Measurements from ENCODE around the gene YPEL3. TPM values are rescaled to one million over a fixed set of nuclear protein-coding genes. Genes with fewer than 3 reads are reported as not detected.

Gene YPEL3
- total and polyA plus RNA-seq, 2 of the 8 experiments (the other 6 are each of a cell fraction or from before 2014, with no cell fraction given): 40.3 to 53.3 TPM

- no peak for FAIRE-seq
- peak overlapping the region; percentile 79 to 85 (median 80) for H3K9ac ChIP-seq (replicated peaks in 1 of 4; ENCODE audit: extremely low read depth in 1 of 4, low read depth in 3 of 4, low read length in 3 of 4)
- TF ChIP-seq ASH2L (IDR thresholded peaks at IDR 0.05; ENCODE audit: low read length) (peak; percentile 11), EGR1 (IDR thresholded peaks at IDR 0.05; ENCODE audit: borderline replicate concordance, low read depth, low read length) (no peak), E2F6 (IDR thresholded peaks at IDR 0.05) (no peak), SP1 (IDR thresholded peaks at IDR 0.05; ENCODE audit: low read depth, low read length) (no peak), HDAC2 (IDR thresholded peaks at IDR 0.05; ENCODE audit: borderline replicate concordance in 1 of 2, low read depth in 2 of 2, low read length in 2 of 2) (no peak; a peak in 1 of 4 replicates), SRF (IDR thresholded peaks at IDR 0.05; ENCODE audit: low read depth, low read length) (no peak), RXRA (IDR thresholded peaks at IDR 0.05; ENCODE audit: insufficient read depth, low read depth, low read length) (no peak), KDM4A (IDR thresholded peaks at IDR 0.05; ENCODE audit: low read depth, low read length, severe bottlenecking) (peak; percentile 32), SIN3A (conservative IDR thresholded peaks at IDR 0.05 in 1 of 2, IDR thresholded peaks at IDR 0.05 in 1 of 2; ENCODE audit: low read depth in 1 of 2, low read length in 2 of 2) (peak; percentile 16 to 73; a peak in 1 of 4 replicates), TBP (IDR thresholded peaks at IDR 0.05; ENCODE audit: low read depth, low read length) (no peak), BCL11A (IDR thresholded peaks at IDR 0.05; ENCODE audit: low read depth in 2 of 2, low read length in 2 of 2) (no peak)
Measured at GRCh38 chr16:30076276-30076791, 19.7 kb downstream of the YPEL3 start.

More at GRCh38 chr16:30076276-30076791, 19.7 kb downstream of the YPEL3 start:
- Histone ChIP-seq H4K20me1 (replicated peaks in 1 of 2; ENCODE audit: control insufficient read depth in 1 of 2, insufficient read depth in 2 of 2, low read length in 2 of 2) (peaks cover 12 to 25% of the 10 kb centered on the region in 2 experiments), H3K9me3 (ENCODE audit: insufficient read depth in 2 of 2, low read depth in 1 of 2, low read length in 1 of 2) (no peaks in the 10 kb centered on the region), H3K36me3 (ENCODE audit: control insufficient read depth in 2 of 4, insufficient read depth in 4 of 4, low read length in 3 of 4) (peaks cover 12 to 40% (median 22%) of the 10 kb centered on the region in 4 experiments; a peak in 5 of 8 replicates), H2BK15ac (ENCODE audit: low read length) (no peak overlapping the region), H2AK5ac (ENCODE audit: low read depth, low read length) (no peak overlapping the region), H3K4me2 (ENCODE audit: insufficient read depth in 1 of 2, low read depth in 2 of 2, low read length in 2 of 2) (peak overlapping the region; percentile 82 to 89), H4K91ac (replicated peaks; ENCODE audit: insufficient read length, low read length) (no peak overlapping the region), H3K14ac (ENCODE audit: insufficient read length) (no peak overlapping the region), H3K27me3 (replicated peaks in 1 of 4; ENCODE audit: control insufficient read depth in 3 of 4, extremely low read depth in 1 of 4, insufficient read depth in 3 of 4, low read length in 3 of 4) (no peaks in the 10 kb centered on the region), H2BK20ac (ENCODE audit: low read length) (no peak overlapping the region), H2BK12ac (ENCODE audit: low read depth, low read length) (no peak overlapping the region), H2BK5ac (ENCODE audit: low read depth, low read length) (peak overlapping the region; percentile 66; the same call in 1 of the 2 replicates), H3K18ac (ENCODE audit: extremely low read depth, low read length) (no peak overlapping the region), H4K5ac (ENCODE audit: insufficient read length, low read depth, low read length) (no peak overlapping the region), H3K4me1 (replicated peaks in 1 of 4; ENCODE audit: control insufficient read depth in 3 of 4, insufficient read depth in 4 of 4, low read length in 3 of 4) (peaks cover 0 to 7% (median 1%) of the 10 kb centered on the region in 4 experiments; a peak in 2 of 7 replicates), H4K8ac (ENCODE audit: extremely low read depth, insufficient read depth, low read length) (peak overlapping the region; percentile 69; the same call in 1 of the 2 replicates), H3K79me1 (ENCODE audit: low read depth, low read length) (peaks cover 12% of the 10 kb centered on the region), H2AFZ (ENCODE audit: low read length) (no peak overlapping the region), H3K23me2 (ENCODE audit: low read depth, low read length) (peaks cover 7% of the 10 kb centered on the region; the same call in 1 of the 2 replicates), H3K79me2 (ENCODE audit: control insufficient read depth in 1 of 2, insufficient read depth in 2 of 2, low read length in 2 of 2) (peaks cover 11 to 35% of the 10 kb centered on the region in 2 experiments), H3K27ac (ENCODE audit: low read depth, low read length) (peak overlapping the region; percentile 24; the same call in 1 of the 2 replicates), H3K23ac (ENCODE audit: insufficient read length) (no peak overlapping the region), H2BK120ac (replicated peaks; ENCODE audit: low read depth, low read length) (no peak overlapping the region), H3K4ac (replicated peaks; ENCODE audit: insufficient read length, low read depth, low read length) (peak overlapping the region; percentile 53), H3K4me3 (ENCODE audit: extremely low read depth in 1 of 4, insufficient read depth in 2 of 4, low read depth in 3 of 4, low read length in 4 of 4) (peak overlapping the region; percentile 85 to 95 (median 90)), H3K56ac (replicated peaks; ENCODE audit: insufficient read length, low read depth, low read length) (peak overlapping the region; percentile 77)
- POLR2A ChIA-PET (ENCODE audit: partially characterized antibody): interaction anchor here (0.7 to 21.2 kb wide), 3 partner anchors 8 to 36 kb away, joined by 5 to 353 read pairs (median 151); partner anchors contain the start of genes ALDOA, TBX6 and YPEL3
- DNase-seq (ENCODE audit: low read depth in 1 of 2, low spot score in 2 of 2): no peak
- CTCF ChIA-PET (ENCODE audit: partially characterized antibody): interaction anchor here (1.0 to 2.1 kb wide), 6 partner anchors 9 to 36 kb away, joined by 4 to 21 read pairs (median 6); partner anchors contain the start of genes TBX6 and YPEL3
- WGBS, 2 experiments (ENCODE audit: extremely low coverage in 1 of 2, insufficient coverage in 1 of 2, insufficient read length in 1 of 2, insufficient replicate concordance in 2 of 2, low coverage in 1 of 2, low lambda C conversion rate in 2 of 2, missing lambda C conversion rate in 1 of 2): 27% methylated on average over 11 of the region's 33 CpGs; no CpG with 5 or more reads in 1 of the 2 experiments
